ENCODE measurements around the gene RAD51B.
"Not testable (repeated sequence)": the region's sequence is repeated elsewhere in the genome, so short reads cannot be mapped to it uniquely, and the experiment has no call there.

The RAD51B gene

GRCh38 chr14:67967970-67968369 is 148.4 kb downstream of the RAD51B start:
- H3K9me3 Mint-ChIP-seq; DNase-seq (ENCODE audit: low spot score in 2 of 2); H3K4me1 Mint-ChIP-seq; H3K36me3 Mint-ChIP-seq; H3K4me3 Mint-ChIP-seq; H3K27ac Mint-ChIP-seq; ATAC-seq: not testable (repeated sequence)

- Mint-ChIP-seq H3K9me3 (no peaks in the 10 kb centered on the region), H3K27ac (no peak overlapping the region), H3K4me3 (no peak overlapping the region), H3K36me3 (no peaks in the 10 kb centered on the region), H3K4me1 (no peaks in the 10 kb centered on the region)
- ATAC-seq, result no peak
- no peak for DNase-seq (ENCODE audit: low spot score in 2 of 2)
These were observed 151.3 kb downstream of the RAD51B start for GRCh38 chr14:67970923-67971322.

- DNase-seq (ENCODE audit: low spot score in 2 of 2) (no peak), ATAC-seq (no peak)
- Mint-ChIP-seq H3K9me3 (no peaks in the 10 kb centered on the region), H3K4me3 (no peak overlapping the region), H3K27ac (no peak overlapping the region), H3K4me1 (no peaks in the 10 kb centered on the region), H3K36me3 (no peaks in the 10 kb centered on the region)
These were observed 152.3 kb downstream of the RAD51B start for GRCh38 chr14:67971627-67972625.

GRCh38 chr14:67973436-67973835 is 153.9 kb downstream of the RAD51B start:
- ATAC-seq (no peak), DNase-seq (ENCODE audit: low spot score in 2 of 2) (no peak)
- Mint-ChIP-seq H3K27ac (no peak overlapping the region), H3K4me1 (no peaks in the 10 kb centered on the region), H3K36me3 (no peaks in the 10 kb centered on the region), H3K4me3 (no peak overlapping the region), H3K9me3 (no peaks in the 10 kb centered on the region)

GRCh38 chr14:67975470-67975869 is 155.9 kb downstream of the RAD51B start:
- Mint-ChIP-seq H3K9me3 (no peaks in the 10 kb centered on the region), H3K27ac (no peak overlapping the region), H3K4me3 (no peak overlapping the region), H3K4me1 (no peaks in the 10 kb centered on the region), H3K36me3 (no peaks in the 10 kb centered on the region)
- no peak for DNase-seq (ENCODE audit: low spot score in 2 of 2)
- ATAC-seq, result no peak

- Mint-ChIP-seq H3K4me3 (no peak overlapping the region), H3K9me3 (no peaks in the 10 kb centered on the region), H3K27ac (no peak overlapping the region), H3K4me1 (no peaks in the 10 kb centered on the region), H3K36me3 (no peaks in the 10 kb centered on the region)
- DNase-seq (ENCODE audit: low spot score in 2 of 2), result no peak
- no peak for ATAC-seq
These were observed 158.0 kb downstream of the RAD51B start for GRCh38 chr14:67977434-67978034.

- no peaks in the 10 kb centered on the region for H3K4me1 Mint-ChIP-seq
- no peak for ATAC-seq
- no peaks in the 10 kb centered on the region for H3K9me3 Mint-ChIP-seq
- H3K36me3 Mint-ChIP-seq, result no peaks in the 10 kb centered on the region
- DNase-seq (ENCODE audit: low spot score in 2 of 2), result no peak
- no peak overlapping the region for H3K4me3 Mint-ChIP-seq
- no peak overlapping the region for H3K27ac Mint-ChIP-seq
These were observed 159.2 kb downstream of the RAD51B start for GRCh38 chr14:67978749-67979148.

GRCh38 chr14:67982711-67983608 is 163.4 kb downstream of the RAD51B start:
- no peak for ATAC-seq
- H3K36me3 Mint-ChIP-seq, result no peaks in the 10 kb centered on the region
- H3K27ac Mint-ChIP-seq, result peak overlapping the region; percentile 26
- H3K4me1 Mint-ChIP-seq, result no peaks in the 10 kb centered on the region
- H3K9me3 Mint-ChIP-seq, result no peaks in the 10 kb centered on the region
- no peak overlapping the region for H3K4me3 Mint-ChIP-seq
- DNase-seq (ENCODE audit: low spot score in 2 of 2), result no peak

GRCh38 chr14:67984274-67984673 is 164.7 kb downstream of the RAD51B start:
- no peaks in the 10 kb centered on the region for H3K4me1 Mint-ChIP-seq
- no peaks in the 10 kb centered on the region for H3K36me3 Mint-ChIP-seq
- no peaks in the 10 kb centered on the region for H3K9me3 Mint-ChIP-seq
- H3K4me3 Mint-ChIP-seq, result no peak overlapping the region
- ATAC-seq (peak; percentile 42), DNase-seq (ENCODE audit: low spot score in 2 of 2) (no peak)
- no peak overlapping the region for H3K27ac Mint-ChIP-seq

GRCh38 chr14:67986131-67986841 is 166.7 kb downstream of the RAD51B start:
- Mint-ChIP-seq H3K36me3 (no peaks in the 10 kb centered on the region), H3K4me1 (no peaks in the 10 kb centered on the region), H3K4me3 (no peak overlapping the region), H3K9me3 (no peaks in the 10 kb centered on the region), H3K27ac (no peak overlapping the region)
- DNase-seq (ENCODE audit: low spot score in 2 of 2) (no peak), ATAC-seq (no peak)

GRCh38 chr14:67987606-67988005 is 168.0 kb downstream of the RAD51B start:
- Mint-ChIP-seq H3K4me1 (no peaks in the 10 kb centered on the region), H3K9me3 (no peaks in the 10 kb centered on the region)
- no peak for DNase-seq (ENCODE audit: low spot score in 2 of 2)

GRCh38 chr14:67988210-67988609 is 168.6 kb downstream of the RAD51B start:
- not testable (repeated sequence) for H3K27ac Mint-ChIP-seq; H3K4me1 Mint-ChIP-seq; H3K4me3 Mint-ChIP-seq; ATAC-seq; H3K9me3 Mint-ChIP-seq; H3K36me3 Mint-ChIP-seq; DNase-seq (ENCODE audit: low spot score in 2 of 2)

More at GRCh38 chr14:67987606-67988005, 168.0 kb downstream of the RAD51B start:
- Mint-ChIP-seq H3K4me3 (no peak overlapping the region), H3K36me3 (no peaks in the 10 kb centered on the region), H3K27ac (no peak overlapping the region)
- ATAC-seq, result no peak

- H3K9me3 Mint-ChIP-seq, result no peaks in the 10 kb centered on the region
- H3K4me1 Mint-ChIP-seq, result no peaks in the 10 kb centered on the region
- no peak overlapping the region for H3K4me3 Mint-ChIP-seq
- ATAC-seq (no peak), DNase-seq (ENCODE audit: low spot score in 2 of 2) (no peak)
- no peaks in the 10 kb centered on the region for H3K36me3 Mint-ChIP-seq
- H3K27ac Mint-ChIP-seq, result no peak overlapping the region
These were observed 171.0 kb downstream of the RAD51B start for GRCh38 chr14:67990576-67990975.

GRCh38 chr14:67994531-67994930 is 175.0 kb downstream of the RAD51B start:
- ATAC-seq (no peak), DNase-seq (ENCODE audit: low spot score in 2 of 2) (no peak)
- H3K4me3 Mint-ChIP-seq, result no peak overlapping the region
- H3K27ac Mint-ChIP-seq, result no peak overlapping the region
- no peaks in the 10 kb centered on the region for H3K4me1 Mint-ChIP-seq
- H3K9me3 Mint-ChIP-seq, result no peaks in the 10 kb centered on the region
- no peaks in the 10 kb centered on the region for H3K36me3 Mint-ChIP-seq

- Mint-ChIP-seq H3K4me3 (no peak overlapping the region), H3K36me3 (no peaks in the 10 kb centered on the region), H3K27ac (no peak overlapping the region), H3K9me3 (no peaks in the 10 kb centered on the region), H3K4me1 (no peaks in the 10 kb centered on the region)
- DNase-seq (ENCODE audit: low spot score in 2 of 2), result no peak
- no peak for ATAC-seq
These were observed 176.7 kb downstream of the RAD51B start for GRCh38 chr14:67996235-67996634.
